G401.6 (cell line): Measurements from ENCODE around the gene INPP5B.
"Not testable (repeated sequence)": the region's sequence is repeated elsewhere in the genome, so short reads cannot be mapped to it uniquely, and the experiment has no call there.

Experiments used
- FAIRE-seq: peaks from 2 replicates; lab custom pipeline; 2012; peaks lifted over from hg19 to GRCh38; lab: Jason Lieb, UNC

INPP5B gene

DNA sequence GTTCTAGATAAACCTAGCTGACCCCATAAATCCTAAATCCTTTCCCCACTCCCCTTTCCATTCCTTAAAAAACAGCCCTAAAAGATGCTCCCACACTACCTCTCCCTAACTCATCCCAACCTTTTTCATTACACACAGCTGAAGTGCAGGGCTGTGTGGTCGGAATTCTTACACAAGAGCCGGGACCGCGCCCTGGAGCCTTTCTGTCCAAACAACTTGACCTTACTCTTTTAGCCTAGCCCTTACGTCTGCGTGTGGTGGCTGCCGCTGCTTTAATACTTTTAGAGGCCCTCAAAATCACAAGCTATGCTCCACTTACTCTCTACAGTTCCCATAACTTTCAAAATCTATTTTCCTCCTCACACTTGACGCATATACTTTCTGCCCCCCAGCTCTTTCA lies 36.0 kb downstream of the INPP5B start:
- not testable (repeated sequence) for FAIRE-seq

DNA sequence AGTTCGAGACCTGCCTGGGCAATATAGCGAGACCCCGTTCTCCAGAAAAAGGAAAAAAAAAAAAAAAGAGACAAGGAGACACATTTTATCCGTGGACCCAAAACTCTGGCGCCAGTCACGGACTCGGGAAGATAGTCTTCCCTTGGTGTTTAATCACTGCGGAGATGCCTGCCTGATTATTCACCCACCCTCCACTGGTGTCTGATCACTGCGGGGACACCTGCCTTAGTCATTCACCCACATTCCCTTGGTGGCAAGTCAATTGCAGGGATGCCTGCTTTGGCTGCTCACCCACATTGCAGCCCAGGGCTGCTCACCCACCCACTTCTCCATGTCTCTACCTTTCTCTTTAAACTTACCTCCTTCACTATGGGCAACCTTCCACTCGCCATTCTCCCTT lies 38.3 kb downstream of the INPP5B start:
- not testable (repeated sequence) for FAIRE-seq

DNA sequence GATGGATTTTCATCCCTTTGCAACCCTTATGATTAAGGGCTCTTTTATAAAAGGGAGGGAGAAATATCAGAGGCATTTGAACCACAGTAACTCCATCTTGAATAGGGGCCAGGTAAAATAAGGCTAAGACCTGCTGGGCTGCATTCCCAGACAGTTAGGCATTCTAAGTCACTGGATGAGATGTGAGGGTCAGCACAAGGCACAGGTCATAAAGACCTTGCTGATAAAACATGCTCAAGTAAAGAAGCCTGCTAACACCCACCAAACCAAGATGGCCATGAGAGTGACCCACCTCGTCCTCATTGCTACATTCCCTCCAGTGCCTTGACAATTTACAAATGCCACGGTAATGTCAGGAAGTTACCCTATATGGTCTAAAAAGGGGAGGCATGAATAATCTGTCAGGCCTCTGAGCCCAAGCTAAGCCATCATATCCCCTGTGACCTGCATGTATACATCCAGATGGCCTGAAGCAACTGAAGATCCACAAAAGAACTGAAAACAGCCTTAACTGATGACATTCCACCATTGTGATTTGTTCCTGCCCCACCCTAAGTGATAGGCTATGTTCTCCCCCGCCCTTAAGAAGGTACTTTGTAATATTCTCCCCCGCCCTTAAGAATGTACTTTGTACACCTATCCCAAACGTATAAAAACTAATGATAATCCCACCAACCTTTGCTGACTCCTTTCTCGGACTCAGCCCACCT lies 39.3 kb downstream of the INPP5B start:
- FAIRE-seq = not testable (repeated sequence)

DNA sequence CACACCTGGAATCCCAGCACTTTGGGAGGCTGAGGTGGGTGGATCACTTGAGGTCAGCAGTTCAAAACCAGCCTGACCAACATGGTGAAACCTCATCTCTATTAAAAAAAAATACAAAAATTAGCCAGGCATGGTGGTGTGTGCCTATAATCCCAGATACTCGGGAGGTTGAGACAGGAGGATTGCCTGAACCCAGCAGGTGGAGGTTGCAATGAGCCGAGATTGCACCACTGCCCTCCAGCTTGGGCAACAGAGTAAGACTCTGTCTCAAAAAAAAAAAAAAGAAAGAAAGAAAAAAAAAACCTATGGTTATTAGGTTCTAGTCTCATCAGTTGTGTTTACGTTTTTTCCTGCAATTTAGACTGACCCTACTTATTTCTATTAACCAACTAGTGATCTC lies 40.3 kb downstream of the INPP5B start:
- FAIRE-seq = not testable (repeated sequence)

DNA sequence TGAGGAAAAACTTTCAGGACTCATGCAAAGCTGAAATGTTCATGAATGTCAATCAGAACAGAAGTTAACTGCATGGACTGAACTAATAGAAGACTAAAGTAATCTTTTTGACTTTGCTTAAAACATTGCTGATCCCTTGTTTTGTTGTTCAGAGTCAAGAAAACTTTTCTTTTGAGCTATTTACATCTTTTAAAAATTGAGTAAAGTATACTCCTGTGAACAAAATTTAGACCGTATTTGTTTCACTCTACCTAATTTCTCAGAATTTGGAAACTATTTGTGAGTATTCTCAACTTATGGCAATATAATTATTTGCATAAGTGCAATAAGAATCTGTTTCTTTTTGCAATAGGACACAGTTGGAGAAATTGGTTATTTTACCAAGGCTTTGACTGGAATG lies 41.1 kb downstream of the INPP5B start:
- FAIRE-seq = no peak

DNA sequence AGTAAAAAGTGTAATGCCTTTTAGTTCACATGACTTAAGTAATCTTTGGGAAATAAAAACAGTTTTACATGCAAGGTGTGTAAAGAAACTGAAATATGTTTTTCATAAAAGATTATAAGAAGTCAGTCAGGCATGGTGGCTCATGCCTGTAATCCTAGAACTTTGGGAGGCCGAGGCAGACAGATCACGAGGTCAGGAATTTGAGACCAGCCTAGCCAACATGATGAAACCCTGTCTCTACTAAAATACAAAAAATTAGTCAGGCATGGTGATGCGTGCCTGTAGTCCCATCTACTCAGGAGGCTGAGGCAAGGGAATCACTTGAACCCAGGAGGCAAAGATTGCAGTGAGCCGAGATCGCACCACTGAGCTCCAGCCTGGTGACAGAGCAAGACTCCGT lies 42.9 kb downstream of the INPP5B start:
- not testable (repeated sequence) for FAIRE-seq

DNA sequence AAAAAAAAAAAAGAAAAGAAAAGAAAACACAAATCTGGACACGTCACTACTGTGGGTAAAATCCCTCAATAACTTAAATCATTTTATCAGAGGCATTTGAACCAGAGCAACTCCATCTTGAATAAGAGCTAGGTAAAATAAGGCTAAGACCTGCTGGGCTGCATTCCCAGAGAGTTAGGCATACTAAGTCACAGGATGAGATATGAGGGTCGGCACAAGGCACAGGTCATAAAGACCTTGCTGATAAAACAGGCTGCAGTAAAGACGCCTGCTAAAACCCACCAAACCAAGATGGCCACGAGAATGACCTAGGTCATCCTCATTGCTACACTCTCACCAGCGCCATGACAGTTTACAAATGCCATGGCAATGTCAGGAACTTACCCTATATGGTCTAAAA lies 43.9 kb downstream of the INPP5B start:
- no peak for FAIRE-seq

DNA sequence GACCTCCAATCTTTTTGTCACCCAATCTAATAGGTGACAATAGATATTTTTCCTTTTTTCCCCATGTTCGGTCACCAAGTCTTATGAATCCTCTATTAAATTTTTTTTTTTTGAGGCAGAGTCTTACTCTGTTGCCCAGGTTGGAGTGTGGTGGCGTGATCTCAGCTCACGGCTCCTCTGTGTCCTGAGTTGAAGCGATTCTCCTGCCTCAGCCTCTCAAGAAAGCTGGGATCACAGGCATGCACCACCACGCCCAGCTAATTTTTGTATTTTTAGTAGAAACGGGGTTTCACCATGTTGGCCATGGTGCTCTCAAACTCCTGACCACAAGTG lies 45.0 kb downstream of the INPP5B start:
- FAIRE-seq = no peak

DNA sequence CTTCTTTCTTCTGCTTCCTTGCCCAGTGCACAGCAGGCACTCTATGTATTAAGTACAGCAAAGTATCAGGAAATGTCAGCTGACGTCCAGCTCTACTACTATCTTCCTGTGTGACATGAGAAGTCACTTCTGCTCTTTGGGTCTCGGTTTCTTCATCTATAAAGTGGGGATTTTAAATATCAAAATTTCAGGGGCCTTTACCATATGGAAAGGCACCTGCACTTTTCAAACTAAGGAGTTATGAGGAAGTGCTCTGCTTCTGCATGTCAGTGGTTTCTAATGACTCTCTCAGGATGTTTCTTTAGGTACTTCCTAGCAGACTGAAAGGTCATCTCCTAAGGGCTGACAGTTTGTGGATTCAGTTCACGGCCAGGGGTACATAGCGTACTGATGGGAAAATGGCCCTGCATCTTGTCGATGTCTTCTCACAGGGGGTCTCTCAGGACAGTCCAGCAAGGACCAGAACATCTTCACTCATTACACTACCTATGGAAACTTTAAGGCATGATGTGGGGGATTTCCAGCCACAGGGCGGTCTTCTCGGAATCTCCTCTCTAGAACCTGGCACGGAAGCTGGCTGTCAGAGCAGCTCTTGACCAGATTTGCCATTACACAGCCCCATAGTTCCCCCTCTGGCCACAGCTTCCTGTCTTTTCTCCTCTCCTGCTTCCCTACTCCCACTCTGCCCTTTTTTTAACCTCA lies 45.5 kb downstream of the INPP5B start:
- no peak for FAIRE-seq

DNA sequence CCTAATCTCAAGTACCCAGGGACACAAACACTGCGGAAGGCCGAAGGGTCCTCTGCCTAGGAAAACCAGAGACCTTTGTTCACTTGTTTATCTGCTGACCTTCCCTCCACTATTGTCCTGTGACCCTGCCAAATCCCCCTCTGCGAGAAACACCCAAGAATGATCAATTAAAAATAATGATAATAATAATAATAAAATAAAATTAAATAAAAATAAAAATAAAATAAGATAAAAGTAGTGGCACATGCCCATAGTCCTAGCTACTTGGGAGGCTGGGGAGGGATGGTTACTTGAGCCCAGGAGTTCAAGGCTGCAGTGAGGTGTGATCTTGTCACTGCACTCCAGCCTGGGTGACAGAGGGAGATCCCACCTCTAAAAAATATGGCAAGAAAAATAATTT lies 49.3 kb downstream of the INPP5B start:
- FAIRE-seq = not testable (repeated sequence)

DNA sequence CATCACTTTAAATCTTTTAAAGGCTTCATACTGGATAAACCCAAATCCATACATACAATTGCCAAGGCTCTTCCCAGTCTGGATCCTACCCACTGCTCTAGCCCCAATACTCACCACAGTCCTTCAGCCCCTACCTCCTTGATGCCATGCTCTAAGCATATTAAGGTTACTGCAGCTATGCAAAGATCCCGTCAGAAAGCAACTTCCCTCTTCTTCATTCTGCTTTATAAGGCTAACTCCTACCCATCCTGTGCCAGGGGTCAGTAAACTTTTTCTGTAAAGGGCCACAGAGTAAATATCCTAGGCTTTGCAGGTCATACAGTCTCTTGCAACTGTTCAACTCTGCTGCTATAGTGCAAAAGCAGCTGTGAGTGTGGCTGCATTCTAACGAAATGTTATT lies 53.2 kb downstream of the INPP5B start:
- no peak for FAIRE-seq

DNA sequence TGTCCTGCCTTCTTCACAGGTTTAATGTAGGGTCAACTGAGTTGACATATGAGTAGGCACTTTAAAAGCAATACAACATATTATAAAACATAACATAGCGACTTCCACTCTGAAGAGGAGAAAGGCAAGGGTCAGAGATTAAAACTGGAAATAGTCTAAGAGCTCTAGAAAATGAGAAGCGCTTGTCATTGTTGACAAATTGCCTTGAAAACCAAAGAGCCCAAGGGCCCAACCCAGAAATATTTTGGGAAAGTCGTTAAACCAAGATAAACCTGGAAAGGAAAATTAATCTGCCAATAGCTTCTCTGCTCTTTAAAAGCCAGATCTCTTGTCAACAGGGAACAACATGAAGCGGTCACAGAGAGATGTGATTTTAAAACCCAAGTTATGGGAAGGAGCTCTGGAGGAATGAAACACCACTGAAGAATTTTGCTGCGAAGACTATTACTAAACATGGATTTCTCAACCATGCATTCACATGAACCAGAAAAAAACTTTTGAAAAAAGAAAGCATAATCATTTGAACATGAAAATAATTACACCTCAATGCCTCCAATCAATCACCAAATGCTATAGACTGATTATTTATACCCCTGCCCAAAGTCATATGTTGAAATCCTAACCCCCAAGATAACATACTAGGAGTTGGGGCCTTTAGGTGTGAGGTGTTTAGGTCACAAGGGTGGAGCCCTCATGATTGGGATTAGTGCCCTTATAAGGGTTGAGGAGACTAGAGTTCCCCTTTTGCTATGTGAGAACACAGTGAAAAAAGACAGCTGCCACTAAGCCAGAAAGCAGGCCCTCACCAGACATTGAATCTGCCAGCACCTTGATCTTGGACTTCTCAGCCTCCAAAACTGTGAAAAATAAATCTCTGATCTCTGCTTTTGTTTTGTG lies 54.5 kb downstream of the INPP5B start:
- no peak for FAIRE-seq

DNA sequence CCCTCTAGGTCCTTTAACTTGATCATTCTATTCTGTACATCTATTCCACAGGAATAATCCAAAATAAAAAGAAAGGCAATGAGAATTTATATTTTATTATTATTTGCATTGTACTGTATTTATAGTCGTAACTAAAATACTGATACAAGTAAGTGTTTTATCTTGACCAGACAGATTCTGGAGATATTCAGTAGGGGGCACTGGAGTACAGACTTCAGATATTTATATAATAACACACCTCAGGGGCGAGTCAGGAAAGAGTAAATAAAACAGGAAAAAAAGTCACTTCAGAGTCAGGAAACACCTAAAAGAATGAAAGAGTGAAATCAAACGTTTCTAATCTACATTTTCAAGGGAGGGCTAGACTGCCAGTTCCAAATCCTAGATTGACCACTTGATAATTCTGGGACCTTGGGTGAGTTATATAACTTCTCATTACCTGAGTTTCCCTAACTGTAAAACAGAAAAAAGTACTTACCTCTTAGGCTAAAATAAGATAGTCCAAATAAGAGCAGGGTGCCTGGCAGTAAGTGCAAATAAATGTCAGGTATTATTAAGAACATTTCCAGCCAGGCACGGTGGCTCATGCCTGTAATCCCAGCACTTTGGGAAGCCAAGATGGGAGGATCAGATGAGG lies 56.4 kb downstream of the INPP5B start:
- FAIRE-seq = peak; percentile 97

DNA sequence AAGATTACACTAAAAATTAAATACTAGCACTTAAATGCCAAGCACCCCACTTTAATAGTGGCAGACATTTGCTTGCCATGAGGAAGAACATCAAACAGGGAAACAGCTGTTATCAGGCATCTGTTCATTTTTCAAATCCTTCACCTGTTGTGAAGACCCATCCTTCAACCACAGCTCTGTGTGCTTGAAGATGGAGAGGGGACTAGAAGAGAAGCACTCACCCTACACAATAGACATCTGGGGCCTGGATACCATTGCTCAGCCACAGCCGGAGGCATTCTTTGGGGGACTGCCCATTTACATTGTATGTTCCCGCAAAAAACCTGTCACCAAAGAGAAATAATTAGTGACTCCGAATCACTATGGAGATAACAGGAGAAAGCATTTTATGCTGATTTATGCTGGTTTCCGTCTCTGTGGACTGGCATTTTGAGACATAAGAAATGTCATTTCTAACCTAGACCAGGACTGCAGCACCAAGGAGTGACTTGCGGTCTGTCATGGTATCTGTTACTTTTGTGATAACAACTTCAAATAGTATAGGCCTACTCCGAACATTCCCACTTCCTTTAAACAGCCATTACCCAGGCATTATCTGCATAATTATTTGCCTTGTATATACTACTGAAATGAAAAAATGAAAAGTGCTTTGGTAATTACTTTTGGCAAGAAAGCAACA lies 58.7 kb downstream of the INPP5B start:
- no peak for FAIRE-seq

DNA sequence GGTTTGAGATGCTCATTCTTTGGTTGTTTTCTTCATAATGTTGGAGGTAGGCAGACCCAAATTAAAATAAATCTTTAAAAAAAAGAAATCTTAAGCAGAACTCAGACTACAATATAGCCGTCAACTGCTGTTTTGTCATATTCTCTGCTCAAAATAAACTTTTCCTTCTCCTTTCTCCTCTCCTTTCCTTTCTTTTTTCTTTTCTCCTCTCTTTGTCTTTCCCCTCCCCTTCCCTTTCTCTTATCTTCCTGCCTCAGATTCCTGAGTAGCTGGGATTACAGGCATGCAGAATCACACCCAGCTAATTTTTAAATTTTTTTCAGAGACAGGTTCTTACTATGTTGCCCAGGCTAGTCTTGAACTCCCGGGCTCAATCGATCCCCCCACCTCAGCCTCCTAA lies 62.7 kb downstream of the INPP5B start:
- FAIRE-seq = no peak

DNA sequence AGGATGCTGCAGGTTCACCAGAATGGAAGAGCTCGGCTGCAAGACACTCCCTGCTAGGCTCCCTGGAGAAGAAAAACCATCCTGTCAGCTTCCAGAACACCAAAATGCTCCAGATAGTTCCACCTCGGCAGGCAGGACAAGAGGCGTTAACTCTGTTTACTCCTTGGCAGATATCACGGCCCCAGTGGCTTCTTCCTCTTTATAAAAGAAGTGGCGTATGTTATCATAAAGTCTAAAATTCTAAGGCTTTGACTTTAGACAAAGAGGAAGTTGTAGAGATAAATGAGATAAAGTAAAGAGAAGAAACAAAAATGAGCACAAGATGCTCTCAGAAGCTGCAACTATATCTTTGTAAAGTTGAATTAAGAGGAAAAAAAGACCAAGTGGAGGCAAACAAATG lies 63.2 kb downstream of the INPP5B start:
- FAIRE-seq = no peak

DNA sequence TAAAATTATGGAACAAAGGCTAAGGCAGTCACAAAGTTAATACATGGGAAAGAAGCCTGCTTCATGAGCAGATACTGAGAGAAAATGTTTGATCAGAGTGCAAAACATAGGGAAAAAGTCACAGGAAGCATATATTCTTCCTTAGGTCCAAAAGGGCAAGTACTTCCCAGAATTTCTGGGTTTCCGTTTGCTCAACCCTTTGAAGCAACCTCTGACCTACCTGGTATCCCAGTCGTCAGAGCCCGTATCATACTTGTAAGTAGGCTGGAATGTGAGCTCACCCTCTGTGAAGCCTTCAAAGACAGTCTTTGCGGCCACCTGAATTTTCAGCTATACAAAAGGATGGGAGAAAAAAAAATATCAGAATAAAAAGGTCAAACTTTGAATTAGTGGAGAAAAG lies 67.0 kb downstream of the INPP5B start:
- no peak for FAIRE-seq

DNA sequence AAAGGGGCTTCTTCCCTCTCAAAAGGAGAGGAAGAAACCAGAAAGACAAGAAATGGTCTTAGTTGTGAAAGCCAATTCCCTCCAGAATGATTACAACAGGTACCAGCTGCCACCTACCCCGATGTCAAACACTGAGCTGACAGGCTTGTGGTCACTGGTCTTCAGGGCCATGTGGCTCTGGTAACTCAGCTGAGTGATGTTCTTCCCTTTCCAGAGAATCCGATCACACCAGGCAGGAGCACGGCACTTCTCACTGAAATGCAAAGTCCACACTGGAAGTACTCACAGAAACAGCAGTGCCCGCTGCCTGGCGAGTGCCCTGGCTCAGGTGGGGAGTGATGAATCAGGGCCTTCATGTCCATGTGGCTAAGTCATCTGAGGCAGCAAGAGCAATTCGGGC lies 68.8 kb downstream of the INPP5B start:
- no peak for FAIRE-seq

DNA sequence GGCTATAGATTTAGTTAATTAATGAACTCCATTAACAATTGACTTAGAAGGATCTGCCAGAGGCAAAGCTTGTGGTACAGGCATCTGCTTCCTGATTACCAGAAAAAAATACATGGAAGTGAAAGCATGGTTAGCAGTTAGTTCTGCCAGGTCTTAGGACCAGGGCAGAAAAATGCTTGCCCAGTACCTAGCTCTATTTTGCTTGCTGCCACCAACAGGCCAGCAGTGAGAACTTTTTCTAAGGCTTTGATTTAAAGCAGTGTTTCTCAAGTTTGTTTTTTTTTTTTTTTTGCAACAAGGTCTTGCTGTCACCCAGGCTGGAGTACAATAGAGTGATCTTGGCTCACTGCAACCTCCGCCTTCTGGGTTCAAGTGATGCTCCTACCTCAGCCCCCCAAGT lies 71.0 kb downstream of the INPP5B start:
- FAIRE-seq = peak; percentile 74

DNA sequence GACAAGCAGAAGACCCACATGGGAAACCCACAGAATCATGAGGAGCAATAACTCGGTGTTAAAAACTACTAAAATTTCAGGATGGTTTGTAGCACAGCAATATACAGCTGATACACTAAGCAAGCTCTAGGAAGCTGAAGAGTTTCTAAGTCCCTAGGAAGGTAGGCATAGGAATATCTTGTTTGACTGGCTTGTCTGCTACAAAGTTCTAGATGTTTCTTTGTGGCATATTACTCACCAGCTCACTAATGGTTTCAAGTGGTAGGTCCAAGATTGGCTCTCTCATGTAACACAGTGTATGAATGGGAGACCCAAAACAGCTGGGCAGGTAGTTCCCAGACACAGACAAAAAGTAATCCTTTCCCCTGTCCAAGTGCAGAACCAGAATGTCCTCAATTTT lies 74.2 kb downstream of the INPP5B start:
- FAIRE-seq = no peak

DNA sequence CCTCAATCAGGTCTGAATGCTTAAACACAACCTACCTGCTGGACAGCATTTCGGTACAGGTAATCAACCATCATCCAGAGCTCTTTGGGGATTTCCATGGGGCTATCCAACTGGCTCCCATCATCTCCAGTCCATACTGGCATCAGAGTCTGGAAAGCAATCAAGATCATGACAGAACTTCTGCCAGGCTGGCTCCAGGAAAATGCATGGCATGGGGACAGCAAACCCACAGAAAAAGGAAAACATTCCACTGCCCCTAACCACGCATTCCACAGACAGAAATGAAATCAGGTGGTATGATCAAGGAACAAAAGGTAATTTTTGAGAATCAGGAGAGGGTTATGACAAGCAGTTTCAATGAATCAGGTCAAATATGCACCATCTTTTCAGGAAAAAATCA lies 78.4 kb downstream of the INPP5B start:
- no peak for FAIRE-seq

DNA sequence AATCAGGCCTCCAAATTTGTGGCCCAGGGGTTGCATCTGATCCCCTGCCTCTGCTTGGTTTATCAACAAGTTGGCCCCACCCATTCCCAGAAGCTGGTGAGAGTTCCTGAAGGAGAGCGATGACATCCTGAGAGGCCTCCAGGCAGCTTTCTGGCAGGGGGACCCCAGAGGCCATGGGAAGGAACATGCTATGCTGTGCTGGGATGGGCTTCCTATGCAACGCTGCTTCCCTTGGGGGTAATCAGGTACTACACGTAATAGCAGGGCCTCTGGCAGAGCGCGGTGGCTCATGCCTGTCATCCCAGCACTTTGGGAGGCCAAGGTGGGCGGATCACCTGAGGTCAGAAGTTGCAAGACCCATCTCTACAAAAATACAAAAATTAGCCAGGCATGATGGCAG lies 79.1 kb downstream of the INPP5B start:
- no peak for FAIRE-seq
